Neural cell (in vitro differentiated cells): ENCODE data around the gene CHST11.

Source experiments
- CTCF ChIP-seq: fragments of 450-650 bp; IDR thresholded peaks from 2 replicates; pipeline ENCODE4 v1.5.1; 2014; ENCODE audit warnings: antibody characterized with exemption, mild to moderate bottlenecking, moderate library complexity; ENCODE audit not compliant: poor library complexity, severe bottlenecking
- TAF1 ChIP-seq: IDR thresholded peaks from 2 replicates; pipeline ENCODE4 v1.6.1; 2012; ENCODE audit warnings: low read depth

DNA sequence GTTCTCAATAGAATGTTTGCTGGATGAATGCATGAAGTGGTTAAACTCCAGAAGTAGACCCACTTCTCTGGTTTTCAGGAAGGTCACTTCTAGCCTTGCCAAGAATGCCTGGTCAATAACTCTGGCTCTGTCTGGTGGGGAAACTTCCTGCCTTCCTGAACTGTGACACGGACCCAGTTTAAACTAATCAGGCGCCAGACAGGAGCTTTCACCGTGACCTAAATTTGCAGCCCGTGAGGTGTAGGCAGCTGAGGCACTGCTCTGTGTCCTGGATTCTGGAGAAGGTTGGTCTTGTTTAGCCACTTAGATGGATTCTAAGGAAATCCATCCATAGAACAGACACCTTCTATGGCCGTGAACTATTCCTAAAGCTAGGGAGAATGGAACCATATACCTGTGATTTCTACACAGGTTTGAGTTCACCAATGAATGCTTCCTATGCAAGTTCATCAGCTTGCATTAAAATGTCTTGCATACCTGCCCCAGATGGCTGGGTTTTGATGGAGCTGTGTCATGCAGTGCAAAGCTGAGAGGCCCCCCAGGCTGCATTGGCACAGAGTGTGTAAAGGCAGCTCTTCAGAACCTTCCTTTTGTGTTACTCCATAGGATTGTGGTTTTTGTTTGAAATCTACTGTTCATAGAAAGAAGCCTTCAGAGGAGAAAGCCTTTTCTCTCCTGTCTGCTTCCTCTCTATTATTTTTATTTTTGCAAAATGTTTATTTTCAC lies 4.4 kb downstream of the CHST11 start:
- no peak for TF ChIP-seq CTCF
- no peak for TF ChIP-seq TAF1
